ENCODE measurements around the gene KIF1B. TPM values are rescaled to one million over a fixed set of nuclear protein-coding genes. Genes with fewer than 3 reads are reported as not detected.

Gene KIF1B
- total RNA-seq, 1 donor from 2014 or later: 49.4 TPM

DNA sequence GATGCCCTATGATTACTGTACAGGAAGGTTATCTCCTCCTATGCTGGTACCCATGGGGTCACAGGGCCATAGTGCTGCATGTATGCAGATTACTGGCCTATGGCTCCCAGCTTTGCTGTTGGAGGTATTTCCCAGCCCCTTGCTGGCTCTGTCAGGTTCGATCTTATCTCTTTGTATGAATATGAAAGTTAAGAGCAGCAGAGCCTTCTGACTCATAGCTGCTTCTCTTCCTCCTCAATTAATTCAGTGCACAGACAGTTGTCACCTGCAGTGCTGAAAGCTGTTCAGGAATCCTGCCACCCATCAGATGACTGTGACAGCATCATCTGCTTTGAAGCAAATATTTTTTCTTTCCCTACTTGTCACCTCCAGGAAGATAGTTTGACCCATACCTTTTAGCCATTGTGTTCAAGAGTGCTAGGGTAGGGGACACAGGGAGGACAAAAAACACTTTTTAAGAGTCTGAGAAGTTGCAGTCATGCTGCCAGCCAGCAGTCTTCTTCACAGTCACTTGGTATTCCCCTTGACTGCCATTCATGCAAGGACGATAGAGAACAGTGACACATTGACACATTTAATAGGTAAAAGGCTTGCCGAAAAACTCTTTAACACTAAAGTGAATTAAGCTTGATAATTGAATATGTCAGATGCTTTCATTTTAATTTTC, 73.1 kb downstream of the KIF1B start:
- H3K27ac Mint-ChIP-seq (ENCODE audit: unreplicated experiment): no peak overlapping the region
- TF ChIP-seq, protein P1, sequence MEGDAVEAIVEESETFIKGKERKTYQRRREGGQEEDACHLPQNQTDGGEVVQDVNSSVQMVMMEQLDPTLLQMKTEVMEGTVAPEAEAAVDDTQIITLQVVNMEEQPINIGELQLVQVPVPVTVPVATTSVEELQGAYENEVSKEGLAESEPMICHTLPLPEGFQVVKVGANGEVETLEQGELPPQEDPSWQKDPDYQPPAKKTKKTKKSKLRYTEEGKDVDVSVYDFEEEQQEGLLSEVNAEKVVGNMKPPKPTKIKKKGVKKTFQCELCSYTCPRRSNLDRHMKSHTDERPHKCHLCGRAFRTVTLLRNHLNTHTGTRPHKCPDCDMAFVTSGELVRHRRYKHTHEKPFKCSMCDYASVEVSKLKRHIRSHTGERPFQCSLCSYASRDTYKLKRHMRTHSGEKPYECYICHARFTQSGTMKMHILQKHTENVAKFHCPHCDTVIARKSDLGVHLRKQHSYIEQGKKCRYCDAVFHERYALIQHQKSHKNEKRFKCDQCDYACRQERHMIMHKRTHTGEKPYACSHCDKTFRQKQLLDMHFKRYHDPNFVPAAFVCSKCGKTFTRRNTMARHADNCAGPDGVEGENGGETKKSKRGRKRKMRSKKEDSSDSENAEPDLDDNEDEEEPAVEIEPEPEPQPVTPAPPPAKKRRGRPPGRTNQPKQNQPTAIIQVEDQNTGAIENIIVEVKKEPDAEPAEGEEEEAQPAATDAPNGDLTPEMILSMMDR (IDR thresholded peaks at IDR 0.05): no peak
- H3K4me3 Mint-ChIP-seq (ENCODE audit: unreplicated experiment): no peak overlapping the region
- no peaks in the 10 kb centered on the region for H3K9me3 Mint-ChIP-seq (ENCODE audit: low read depth)
- H3K27me3 Mint-ChIP-seq (ENCODE audit: low read depth): no peaks in the 10 kb centered on the region
- H3K36me3 Mint-ChIP-seq (ENCODE audit: low read depth): peaks cover 11% of the 10 kb centered on the region
- no peak for DNase-seq (ENCODE audit: low spot score)
- peaks cover 48% of the 10 kb centered on the region for H3K4me1 Mint-ChIP-seq (ENCODE audit: low read depth)

DNA sequence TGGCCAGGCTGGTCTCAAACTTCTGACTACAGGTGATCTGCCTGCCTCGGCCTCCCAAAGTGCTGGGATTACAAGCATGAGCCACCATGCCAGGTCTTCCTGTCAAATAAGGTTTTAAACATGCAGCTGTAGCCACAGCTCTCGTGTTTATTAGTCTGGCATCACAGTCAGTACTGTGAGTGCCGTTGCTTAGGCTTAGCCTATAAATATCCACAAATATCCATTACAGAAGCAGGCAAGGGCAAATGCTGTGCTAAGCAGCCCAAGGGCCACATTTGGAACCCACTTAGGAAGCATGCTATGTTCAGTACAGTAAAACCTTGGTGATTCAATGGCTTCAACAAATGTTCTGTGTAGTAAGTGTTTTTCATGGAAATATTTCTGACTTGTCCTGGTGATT, 75.9 kb downstream of the KIF1B start:
- TF ChIP-seq, protein P1 (IDR thresholded peaks at IDR 0.05): no peak
- peak overlapping the region; percentile 91 for H3K27ac Mint-ChIP-seq (ENCODE audit: unreplicated experiment)
- DNase-seq (ENCODE audit: low spot score): no peak
- no peak overlapping the region for H3K4me3 Mint-ChIP-seq (ENCODE audit: unreplicated experiment)
- H3K27me3 Mint-ChIP-seq (ENCODE audit: low read depth): no peaks in the 10 kb centered on the region
- H3K9me3 Mint-ChIP-seq (ENCODE audit: low read depth): no peaks in the 10 kb centered on the region
- peaks cover 42% of the 10 kb centered on the region for H3K4me1 Mint-ChIP-seq (ENCODE audit: low read depth)
- peaks cover 13% of the 10 kb centered on the region for H3K36me3 Mint-ChIP-seq (ENCODE audit: low read depth)

DNA sequence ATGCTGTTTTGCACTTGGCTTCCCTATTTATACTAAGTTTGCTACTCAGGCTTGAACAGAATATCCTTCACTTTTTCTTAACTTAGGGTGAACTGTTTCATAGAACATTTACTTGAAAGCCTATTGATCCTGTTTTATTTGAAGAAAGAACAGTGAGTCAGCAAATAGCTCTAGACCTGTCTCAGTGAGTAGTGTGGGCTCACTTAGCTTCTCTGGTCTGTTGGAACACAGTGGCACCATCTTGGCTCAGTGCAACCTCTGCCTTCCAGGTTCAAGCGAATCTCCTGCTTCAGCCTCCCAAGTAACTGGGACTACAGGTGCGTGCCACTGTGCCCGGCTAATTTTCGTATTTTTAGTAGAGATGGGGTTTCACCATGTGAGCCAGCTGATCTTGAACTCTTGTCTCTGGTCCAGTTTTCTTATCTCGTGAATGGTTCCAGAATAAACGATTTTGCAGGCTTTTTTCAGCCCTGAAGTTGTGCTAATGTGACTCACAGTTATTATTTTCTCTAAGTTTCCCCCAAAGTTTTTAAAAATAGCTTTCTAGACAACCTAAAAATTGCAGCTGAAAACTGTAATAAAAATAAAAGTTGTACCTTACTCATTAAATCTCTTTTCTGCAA, 76.8 kb downstream of the KIF1B start:
- Mint-ChIP-seq H3K9me3 (ENCODE audit: low read depth) (no peaks in the 10 kb centered on the region), H3K36me3 (ENCODE audit: low read depth) (peaks cover 14% of the 10 kb centered on the region), H3K4me3 (ENCODE audit: unreplicated experiment) (no peak overlapping the region), H3K4me1 (ENCODE audit: low read depth) (peaks cover 40% of the 10 kb centered on the region), H3K27ac (ENCODE audit: unreplicated experiment) (peak overlapping the region; percentile 91), H3K27me3 (ENCODE audit: low read depth) (no peaks in the 10 kb centered on the region)
- TF ChIP-seq, protein P1 (IDR thresholded peaks at IDR 0.05): no peak
- DNase-seq (ENCODE audit: low spot score): no peak

DNA sequence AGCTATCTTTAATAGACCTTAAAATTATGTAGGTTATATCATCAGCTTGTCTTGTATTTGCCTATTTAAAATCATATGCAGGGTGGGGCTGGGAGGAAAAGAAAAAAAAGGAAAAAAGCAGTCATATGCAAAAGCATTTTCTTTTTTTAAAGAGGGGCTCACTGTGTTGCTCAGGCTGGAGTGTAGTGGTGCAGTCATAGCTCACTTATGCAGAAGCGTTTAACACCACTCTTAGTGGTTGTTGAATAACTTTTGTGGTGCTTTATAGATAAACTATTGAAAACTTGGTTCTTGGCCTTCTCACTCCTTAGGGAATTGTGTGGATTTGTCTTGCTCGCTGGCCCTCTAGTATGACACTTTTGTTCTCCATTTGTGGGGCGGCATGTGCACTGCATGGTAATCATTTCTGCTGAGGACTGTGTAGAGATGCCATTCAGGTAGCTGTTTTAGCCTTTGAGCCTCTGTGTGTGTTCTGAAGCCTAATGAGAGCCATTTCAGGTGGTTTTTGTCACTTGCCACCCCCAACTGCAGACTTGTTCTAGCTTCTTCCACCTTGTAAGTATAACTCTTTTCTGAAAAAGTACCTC, 77.8 kb downstream of the KIF1B start:
- H3K4me3 Mint-ChIP-seq (ENCODE audit: unreplicated experiment): no peak overlapping the region
- H3K9me3 Mint-ChIP-seq (ENCODE audit: low read depth): no peaks in the 10 kb centered on the region
- H3K27ac Mint-ChIP-seq (ENCODE audit: unreplicated experiment): no peak overlapping the region
- peaks cover 17% of the 10 kb centered on the region for H3K36me3 Mint-ChIP-seq (ENCODE audit: low read depth)
- H3K27me3 Mint-ChIP-seq (ENCODE audit: low read depth): no peaks in the 10 kb centered on the region
- peaks cover 35% of the 10 kb centered on the region for H3K4me1 Mint-ChIP-seq (ENCODE audit: low read depth)
- TF ChIP-seq, protein P1 (IDR thresholded peaks at IDR 0.05): no peak
- DNase-seq (ENCODE audit: low spot score): no peak

DNA sequence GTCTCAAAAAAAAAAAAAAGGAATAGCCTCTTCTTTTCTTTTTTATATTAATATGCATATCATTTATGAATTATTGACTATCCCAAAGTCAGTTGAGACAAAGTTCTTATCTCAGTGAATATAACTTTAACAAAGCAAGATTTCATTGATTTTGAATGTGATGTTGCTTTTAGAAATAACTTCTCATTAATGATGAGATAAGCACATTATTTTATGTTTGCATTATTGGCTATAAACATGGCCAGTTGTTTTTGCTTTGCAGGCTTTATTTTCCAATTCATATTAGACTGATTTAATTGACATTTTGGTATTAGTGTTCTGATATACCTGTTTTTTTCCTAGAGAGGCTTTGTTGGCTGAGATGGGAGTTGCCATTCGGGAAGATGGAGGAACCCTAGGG, 81.3 kb downstream of the KIF1B start:
- Mint-ChIP-seq H3K36me3 (ENCODE audit: low read depth) (peaks cover 30% of the 10 kb centered on the region), H3K27ac (ENCODE audit: unreplicated experiment) (no peak overlapping the region), H3K27me3 (ENCODE audit: low read depth) (no peaks in the 10 kb centered on the region), H3K4me1 (ENCODE audit: low read depth) (peaks cover 21% of the 10 kb centered on the region), H3K9me3 (ENCODE audit: low read depth) (no peaks in the 10 kb centered on the region), H3K4me3 (ENCODE audit: unreplicated experiment) (no peak overlapping the region)
- DNase-seq (ENCODE audit: low spot score): no peak
- TF ChIP-seq, protein P1 (IDR thresholded peaks at IDR 0.05): no peak

Data from chondrocyte (in vitro differentiated cells).